ENCODE measurements around the gene SLC18A2. TPM values are rescaled to one million over a fixed set of nuclear protein-coding genes. Genes with fewer than 3 reads are reported as not detected.
A peak's percentile ranks its signal among the peaks of the same experiment; 100 is the strongest.

The SLC18A2 gene
- total RNA-seq, 1 experiment from 2014 or later = not detected

DNA sequence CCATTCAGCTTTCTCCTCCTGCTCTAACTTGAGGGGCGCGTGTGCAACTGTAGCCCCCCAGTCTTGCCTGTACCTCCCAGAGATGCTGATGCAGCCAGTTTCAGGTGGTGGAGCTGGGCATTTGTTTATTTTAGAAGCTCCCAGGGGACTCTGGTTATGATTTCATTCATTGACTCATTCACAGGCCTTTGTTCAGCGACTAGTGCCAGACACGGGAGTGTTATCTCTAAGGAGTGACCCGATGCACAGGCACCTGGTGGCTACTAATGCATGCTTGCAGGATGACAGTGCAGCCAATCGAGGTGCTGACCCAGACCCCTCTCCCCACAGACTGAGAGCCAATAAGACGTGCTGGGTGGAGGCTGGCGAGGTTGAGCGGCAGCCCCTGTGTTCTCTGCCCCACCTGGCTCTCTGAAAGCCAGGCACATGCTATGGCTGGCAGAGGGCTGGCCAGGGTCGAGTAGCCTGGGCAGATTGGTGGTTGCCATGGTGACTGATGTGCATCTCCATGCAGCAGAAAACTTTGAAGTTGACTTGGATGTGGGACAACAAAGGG is 19.7 kb upstream of the SLC18A2 start:
- no peak overlapping the region for H3K4me3 Mint-ChIP-seq (ENCODE audit: low read depth, unreplicated experiment)
- peak; percentile 46 for DNase-seq
- intact Hi-C loops (cut with micrococcal nuclease; ENCODE audit: unreplicated experiment) = no loop called here
- H3K9me3 Mint-ChIP-seq (ENCODE audit: low read depth, unreplicated experiment) = no peaks in the 10 kb centered on the region
- TF ChIP-seq CTCF (IDR thresholded peaks at IDR 0.05; ENCODE audit: unreplicated experiment) = no peak
- CTCF ChIA-PET = no interaction called here
- peaks cover 9% of the 10 kb centered on the region for H3K4me1 Mint-ChIP-seq (ENCODE audit: low read depth, unreplicated experiment)
- H3K36me3 Mint-ChIP-seq (ENCODE audit: insufficient read depth, unreplicated experiment) = no peaks in the 10 kb centered on the region
- H3K27ac Mint-ChIP-seq (ENCODE audit: unreplicated experiment) = no peak overlapping the region
- H3K27me3 Mint-ChIP-seq (ENCODE audit: unreplicated experiment) = no peaks in the 10 kb centered on the region
- BruUV-seq (replicated peaks) = no TSS peak

DNA sequence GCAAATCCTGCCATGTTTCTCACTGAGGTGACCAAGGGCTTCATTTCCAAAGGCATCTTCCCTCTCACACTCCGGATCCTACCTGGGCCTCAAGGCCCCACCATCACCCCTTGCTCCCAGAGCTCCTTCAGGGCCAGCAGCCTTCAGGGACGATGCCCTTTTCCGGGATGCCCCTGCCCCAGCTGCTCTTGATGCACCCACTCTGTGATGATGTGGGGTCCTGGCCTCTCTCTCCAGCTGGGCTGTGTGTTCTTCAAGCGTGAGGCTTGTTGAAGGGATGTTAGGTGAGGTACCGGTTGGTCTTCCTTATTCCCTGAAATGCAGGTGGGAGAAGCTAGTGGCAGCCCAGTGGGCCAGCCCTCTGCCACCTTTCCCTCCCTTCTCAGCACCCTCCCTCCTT is 18.4 kb upstream of the SLC18A2 start:
- no peak for DNase-seq
- CTCF ChIA-PET = no interaction called here
- peaks cover 3% of the 10 kb centered on the region for H3K27me3 Mint-ChIP-seq (ENCODE audit: unreplicated experiment)
- H3K36me3 Mint-ChIP-seq (ENCODE audit: insufficient read depth, unreplicated experiment) = no peaks in the 10 kb centered on the region
- intact Hi-C loops (cut with micrococcal nuclease; ENCODE audit: unreplicated experiment) = no loop called here
- no peak overlapping the region for H3K4me3 Mint-ChIP-seq (ENCODE audit: low read depth, unreplicated experiment)
- BruUV-seq (replicated peaks) = no TSS peak
- no peak overlapping the region for H3K27ac Mint-ChIP-seq (ENCODE audit: unreplicated experiment)
- H3K9me3 Mint-ChIP-seq (ENCODE audit: low read depth, unreplicated experiment) = no peaks in the 10 kb centered on the region
- no peak for TF ChIP-seq CTCF (IDR thresholded peaks at IDR 0.05; ENCODE audit: unreplicated experiment)
- peaks cover 9% of the 10 kb centered on the region for H3K4me1 Mint-ChIP-seq (ENCODE audit: low read depth, unreplicated experiment)

GRCh38 chr10:117222976-117223692 is 17.8 kb upstream of the SLC18A2 start:
- intact Hi-C loops (cut with micrococcal nuclease; ENCODE audit: unreplicated experiment) = no loop called here
- Mint-ChIP-seq H3K36me3 (ENCODE audit: insufficient read depth, unreplicated experiment) (no peaks in the 10 kb centered on the region), H3K27me3 (ENCODE audit: unreplicated experiment) (peaks cover 8% of the 10 kb centered on the region), H3K27ac (ENCODE audit: unreplicated experiment) (no peak overlapping the region), H3K4me3 (ENCODE audit: low read depth, unreplicated experiment) (no peak overlapping the region), H3K4me1 (ENCODE audit: low read depth, unreplicated experiment) (peaks cover 9% of the 10 kb centered on the region), H3K9me3 (ENCODE audit: low read depth, unreplicated experiment) (no peaks in the 10 kb centered on the region)
- TF ChIP-seq CTCF (IDR thresholded peaks at IDR 0.05; ENCODE audit: unreplicated experiment) = no peak
- no peak for DNase-seq
- CTCF ChIA-PET = interaction anchor here (0.6 kb wide), 1 partner anchor 321 kb away, joined by 3 read pairs; no protein-coding TSS in a partner anchor
- BruUV-seq (replicated peaks) = no TSS peak

- no TSS peak for BruUV-seq (replicated peaks)
- no peak overlapping the region for H3K27ac Mint-ChIP-seq (ENCODE audit: unreplicated experiment)
Observed at GRCh38 chr10:117223693-117224430, 17.1 kb upstream of the SLC18A2 start.

More at GRCh38 chr10:117223693-117224430, 17.1 kb upstream of the SLC18A2 start:
- no peak overlapping the region for H3K4me3 Mint-ChIP-seq (ENCODE audit: low read depth, unreplicated experiment)
- no peak for TF ChIP-seq CTCF (IDR thresholded peaks at IDR 0.05; ENCODE audit: unreplicated experiment)
- intact Hi-C loops (cut with micrococcal nuclease; ENCODE audit: unreplicated experiment) = no loop called here
- peaks cover 9% of the 10 kb centered on the region for H3K4me1 Mint-ChIP-seq (ENCODE audit: low read depth, unreplicated experiment)
- peaks cover 16% of the 10 kb centered on the region for H3K27me3 Mint-ChIP-seq (ENCODE audit: unreplicated experiment)
- no peaks in the 10 kb centered on the region for H3K9me3 Mint-ChIP-seq (ENCODE audit: low read depth, unreplicated experiment)
- DNase-seq = no peak
- CTCF ChIA-PET = interaction anchor here (0.6 kb wide), 1 partner anchor 320 kb away, joined by 3 read pairs; no protein-coding TSS in a partner anchor
- no peaks in the 10 kb centered on the region for H3K36me3 Mint-ChIP-seq (ENCODE audit: insufficient read depth, unreplicated experiment)

All from Calu3 (cell line).